Activated naive CD4-positive, alpha-beta T cell treated with anti-CD3 and anti-CD28 coated beads, Interleukin-2, amount 50 U/mL, for 16 hours (primary cell): ENCODE results near the gene MOCS1.
"Not testable (repeated sequence)": the region's sequence is repeated elsewhere in the genome, so short reads cannot be mapped to it uniquely, and the experiment has no call there.

ENCODE experiments used
- DNase-seq: peaks from one replicate; pipeline ENCODE4 v3.0.0-alpha.2; 2020

Gene MOCS1

GRCh38 chr6:39934131-39934757 is at the start of gene MOCS1:
Gene MOCS1, minus strand, starts transcription at chr6:39934462. Its CDS starts 45 bp downstream, at chr6:39934417.
- peak; percentile 53 for DNase-seq

GRCh38 chr6:39984051-39984450 is 49.8 kb upstream of the MOCS1 start:
- no peak for DNase-seq

GRCh38 chr6:39983193-39983592 is 48.9 kb upstream of the MOCS1 start:
- no peak for DNase-seq

GRCh38 chr6:39982720-39983119 is 48.5 kb upstream of the MOCS1 start:
- DNase-seq = no peak

GRCh38 chr6:39980839-39981580 is 46.7 kb upstream of the MOCS1 start:
- DNase-seq = no peak

GRCh38 chr6:39979461-39980328 is 45.4 kb upstream of the MOCS1 start:
- no peak for DNase-seq

GRCh38 chr6:39978240-39978639 is 44.0 kb upstream of the MOCS1 start:
- DNase-seq = no peak

GRCh38 chr6:39973661-39974060 is 39.4 kb upstream of the MOCS1 start:
- DNase-seq = no peak

GRCh38 chr6:39972717-39973116 is 38.5 kb upstream of the MOCS1 start:
- not testable (repeated sequence) for DNase-seq

GRCh38 chr6:39971131-39971530 is 36.9 kb upstream of the MOCS1 start:
- DNase-seq = not testable (repeated sequence)

- no peak for DNase-seq
Observed at GRCh38 chr6:39965751-39966150, 31.5 kb upstream of the MOCS1 start.

- no peak for DNase-seq
Observed at GRCh38 chr6:39964530-39964929, 30.3 kb upstream of the MOCS1 start.

- no peak for DNase-seq
Observed at GRCh38 chr6:39964094-39964493, 29.8 kb upstream of the MOCS1 start.

GRCh38 chr6:39962831-39963230 is 28.6 kb upstream of the MOCS1 start:
- DNase-seq = no peak

- DNase-seq = no peak
Observed at GRCh38 chr6:39961178-39961577, 26.9 kb upstream of the MOCS1 start.

GRCh38 chr6:39958947-39959346 is 24.7 kb upstream of the MOCS1 start:
- DNase-seq = no peak

- DNase-seq = no peak
Observed at GRCh38 chr6:39956936-39957335, 22.7 kb upstream of the MOCS1 start.

- no peak for DNase-seq
Observed at GRCh38 chr6:39953076-39953618, 18.9 kb upstream of the MOCS1 start.

GRCh38 chr6:39952167-39952566 is 17.9 kb upstream of the MOCS1 start:
- no peak for DNase-seq

GRCh38 chr6:39951716-39952115 is 17.5 kb upstream of the MOCS1 start:
- DNase-seq = no peak

GRCh38 chr6:39951191-39951590 is 16.9 kb upstream of the MOCS1 start:
- DNase-seq = no peak

- DNase-seq = no peak
Observed at GRCh38 chr6:39950125-39950720, 16.0 kb upstream of the MOCS1 start.
